Dermis blood vessel endothelial cell (primary cell): Measurements from ENCODE around the gene UBR1. TPM values are rescaled to one million over a fixed set of nuclear protein-coding genes. Genes with fewer than 3 reads are reported as not detected.
"Not testable (repeated sequence)": the region's sequence is repeated elsewhere in the genome, so short reads cannot be mapped to it uniquely, and the experiment has no call there.

Experiments
- DNase-seq: peaks from one replicate; pipeline ENCODE4 v3.0.0; 2010
- total RNA-seq: library from RNA; depleted of rRNA; stranded (reverse); fragments of >200 nt; gene quantifications from 2 replicates; pipeline ENCODE4 v1.2.3, GENCODE V29; 2014

UBR1 gene
- total RNA-seq, 1 donor from 2014 or later = 35.6 TPM

DNA sequence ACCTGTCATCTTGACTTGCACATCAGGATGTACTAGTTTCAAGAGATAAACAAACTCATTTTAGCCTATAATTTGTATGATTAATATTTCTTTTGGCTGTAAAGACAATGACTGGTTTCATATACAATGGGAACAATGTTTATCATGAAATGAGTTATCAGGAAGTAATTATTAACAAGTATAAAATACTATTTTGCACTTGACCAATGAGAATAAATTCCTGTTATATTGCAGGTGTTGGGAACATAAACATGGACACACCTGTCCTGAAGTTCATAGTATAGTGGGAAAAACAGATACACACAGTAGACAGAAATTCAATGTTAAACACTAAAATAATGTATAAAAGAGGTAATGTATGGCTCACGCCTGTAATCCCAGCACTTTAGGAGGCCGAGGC, 56.9 kb downstream of the UBR1 start:
- peak; percentile 4 for DNase-seq

DNA sequence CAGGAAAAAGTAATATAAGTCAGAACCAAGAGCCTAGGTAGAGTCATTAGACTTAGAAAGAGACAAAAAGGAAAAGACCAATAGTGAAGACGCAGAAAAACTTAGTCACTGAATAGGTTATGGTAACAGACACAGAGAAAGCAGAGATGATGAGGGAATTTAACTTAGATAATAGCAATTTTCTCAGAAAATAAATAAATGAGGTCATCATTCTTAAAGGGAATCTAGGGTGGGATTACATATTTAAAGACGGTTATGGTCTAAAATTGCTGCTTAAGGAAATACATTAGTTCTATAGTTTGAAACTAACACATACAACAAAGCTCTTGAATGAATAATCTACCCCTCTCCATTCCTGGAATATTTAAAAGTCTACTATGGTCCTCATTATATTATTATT, 59.4 kb downstream of the UBR1 start:
- DNase-seq = no peak

DNA sequence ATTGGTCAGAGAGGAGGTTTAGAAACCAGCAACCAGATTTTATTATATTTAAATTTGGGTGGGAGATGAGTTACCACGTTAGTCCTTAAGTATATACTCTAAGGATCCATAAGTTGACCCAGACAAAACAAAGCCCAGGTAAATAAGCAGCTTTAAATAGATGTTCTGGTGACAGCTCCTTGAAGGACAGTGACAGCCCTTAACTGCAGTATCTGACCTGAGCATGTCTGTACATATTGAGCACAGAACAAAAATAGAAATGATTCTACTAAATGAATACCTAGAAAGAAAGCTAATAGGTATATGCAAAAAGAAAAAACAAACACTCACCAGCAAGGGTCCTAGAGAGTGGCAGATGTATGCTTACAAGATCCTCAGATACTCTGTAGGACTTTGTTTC, 63.0 kb downstream of the UBR1 start:
- no peak for DNase-seq

DNA sequence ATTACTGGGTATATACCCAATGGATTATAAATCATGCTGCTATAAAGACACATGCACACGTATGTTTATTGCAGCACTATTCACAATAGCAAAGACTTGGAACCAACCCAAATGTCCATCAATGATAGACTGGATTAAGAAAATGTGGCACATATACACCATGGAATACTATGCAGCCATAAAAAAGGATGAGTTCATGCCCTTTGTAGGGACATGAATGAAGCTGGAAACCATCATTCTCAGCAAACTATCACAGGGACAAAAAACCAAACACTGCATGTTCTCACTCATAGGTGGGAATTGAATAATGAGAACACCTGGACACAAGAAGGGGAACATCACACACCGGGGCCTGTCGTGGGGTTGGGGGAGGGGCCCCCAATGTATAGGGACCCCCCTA, 64.8 kb downstream of the UBR1 start:
- DNase-seq = not testable (repeated sequence)

DNA sequence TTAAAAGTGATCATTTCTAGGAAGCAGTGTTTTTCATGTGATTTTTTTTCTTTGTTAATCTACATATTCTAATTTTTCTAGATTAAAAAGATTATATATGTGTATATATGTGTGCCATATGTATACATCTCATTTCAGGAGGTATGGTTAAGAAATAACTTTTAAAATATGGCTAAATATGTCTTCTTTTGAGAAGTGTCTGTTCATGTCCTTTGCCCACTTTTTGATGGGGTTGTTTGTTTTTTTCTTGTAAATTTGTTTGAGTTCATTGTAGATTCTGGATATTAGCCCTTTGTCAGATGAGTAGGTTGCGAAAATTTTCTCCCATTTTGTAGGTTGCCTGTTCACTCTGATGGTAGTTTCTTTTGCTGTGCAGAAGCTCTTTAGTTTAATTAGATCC, 70.6 kb downstream of the UBR1 start:
- DNase-seq = not testable (repeated sequence)

DNA sequence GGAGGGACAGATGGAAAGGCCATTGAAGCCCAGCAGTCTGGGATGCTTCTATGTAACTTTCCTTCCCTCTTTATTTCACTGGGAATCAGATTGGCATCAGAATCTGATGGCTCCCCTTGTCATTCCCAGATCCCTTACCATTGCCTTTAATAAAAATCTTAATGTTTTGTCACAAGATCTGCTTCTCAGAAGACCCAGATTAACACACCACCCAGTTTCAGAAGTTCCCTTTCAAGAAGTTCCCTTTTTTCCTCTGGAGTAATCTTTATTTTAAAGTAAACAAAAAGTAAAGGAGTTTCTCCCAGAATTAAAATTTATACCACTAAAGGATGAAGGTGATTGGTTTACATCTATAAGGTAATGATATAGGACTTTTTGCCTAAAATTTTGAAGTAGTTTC, 76.4 kb downstream of the UBR1 start:
- DNase-seq = no peak

DNA sequence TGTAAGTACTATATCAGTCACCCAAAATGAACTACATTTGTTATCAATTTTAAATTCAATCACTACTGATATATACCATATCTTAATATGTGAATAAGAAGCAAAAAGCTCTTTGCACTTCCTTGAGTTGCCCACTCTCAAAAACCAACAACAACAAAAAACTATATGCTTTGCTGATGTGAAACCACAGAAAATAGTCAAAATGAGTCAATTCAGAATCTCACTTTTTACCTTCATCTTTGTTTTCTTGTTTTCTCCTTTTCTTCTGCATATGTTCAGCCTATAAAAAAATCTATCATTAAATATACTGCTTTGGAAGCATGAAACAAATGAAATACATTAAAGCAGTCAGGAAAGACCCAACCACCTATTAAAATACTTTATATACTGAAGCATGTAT, 80.7 kb downstream of the UBR1 start:
- no peak for DNase-seq

DNA sequence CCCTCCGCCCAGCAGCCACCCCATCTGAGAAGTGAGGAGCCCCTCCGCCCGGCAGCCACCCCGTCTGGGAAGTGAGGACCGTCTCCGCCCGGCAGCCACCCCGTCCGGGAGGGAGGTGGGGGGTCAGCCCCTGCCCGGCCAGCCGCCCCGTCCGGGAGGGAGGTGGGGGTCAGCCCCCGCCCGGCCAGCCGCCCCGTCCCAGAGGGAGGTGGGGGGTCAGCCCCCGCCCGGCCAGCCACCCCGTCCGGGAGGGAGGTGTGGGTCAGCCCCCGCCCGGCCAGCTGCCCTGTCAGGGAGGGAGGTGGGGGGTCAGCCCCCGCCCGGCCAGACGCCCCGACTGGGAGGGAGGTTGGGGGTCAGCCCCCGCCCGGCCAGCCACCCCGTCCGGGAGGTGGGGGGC, 91.2 kb downstream of the UBR1 start:
- DNase-seq = not testable (repeated sequence)

DNA sequence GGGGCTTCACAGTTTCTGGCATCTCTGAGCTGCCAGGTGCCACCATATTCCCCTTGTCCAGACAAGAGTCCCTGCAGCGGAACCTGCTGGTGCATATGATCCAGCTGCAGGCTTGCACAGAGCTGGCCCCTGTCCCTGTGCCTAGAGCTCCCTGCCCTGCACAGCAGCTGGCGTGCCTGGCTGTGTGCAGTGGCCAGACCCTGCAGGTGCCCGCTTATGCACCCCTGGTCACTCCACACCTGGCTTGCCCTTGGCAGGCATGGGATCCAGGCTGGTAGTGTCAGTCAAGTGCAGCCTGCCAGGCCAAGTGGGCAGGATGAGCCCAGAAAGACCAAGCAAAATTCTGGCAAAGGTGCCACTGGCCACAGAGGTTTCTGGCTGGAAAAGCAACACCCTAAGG, 96.6 kb downstream of the UBR1 start:
- no peak for DNase-seq

DNA sequence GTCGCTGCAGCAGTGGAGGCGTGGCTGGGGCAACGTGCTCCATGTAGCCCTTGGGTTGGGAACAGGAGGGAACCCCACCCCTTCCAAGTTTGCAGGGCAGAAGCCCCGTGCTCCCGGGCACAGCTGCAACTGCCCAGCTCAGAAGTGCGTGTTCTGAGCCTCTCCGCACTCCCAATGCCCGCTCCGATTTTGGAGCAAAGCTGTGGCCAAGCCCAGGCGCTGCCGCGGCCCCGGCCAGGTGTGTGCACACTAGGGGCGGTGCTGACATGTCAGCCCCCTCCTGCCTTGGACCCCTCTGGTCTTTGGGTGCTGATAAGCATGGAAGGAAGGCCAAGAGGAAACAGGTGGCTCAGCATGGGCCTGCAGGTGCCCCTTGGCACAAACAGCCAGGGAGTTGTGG, 97.7 kb downstream of the UBR1 start:
- no peak for DNase-seq

DNA sequence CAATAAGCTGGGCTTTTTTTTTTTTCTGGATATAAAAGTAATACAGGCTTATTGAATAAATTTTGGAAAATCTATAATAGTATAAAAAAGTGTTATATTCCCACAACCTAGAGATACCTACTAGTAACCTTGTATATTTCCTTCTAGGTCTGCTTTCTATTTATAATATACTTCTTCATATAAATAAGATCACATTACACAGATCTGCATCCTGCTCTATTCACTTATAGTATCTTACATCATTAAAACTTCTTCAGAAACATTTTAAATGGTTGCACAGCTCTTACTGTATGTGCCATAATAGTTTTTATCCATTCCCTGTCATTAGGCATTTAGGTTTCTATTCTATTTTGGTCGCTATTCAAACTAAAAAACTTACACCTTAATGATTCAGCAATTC, 98.3 kb downstream of the UBR1 start:
- DNase-seq = no peak

DNA sequence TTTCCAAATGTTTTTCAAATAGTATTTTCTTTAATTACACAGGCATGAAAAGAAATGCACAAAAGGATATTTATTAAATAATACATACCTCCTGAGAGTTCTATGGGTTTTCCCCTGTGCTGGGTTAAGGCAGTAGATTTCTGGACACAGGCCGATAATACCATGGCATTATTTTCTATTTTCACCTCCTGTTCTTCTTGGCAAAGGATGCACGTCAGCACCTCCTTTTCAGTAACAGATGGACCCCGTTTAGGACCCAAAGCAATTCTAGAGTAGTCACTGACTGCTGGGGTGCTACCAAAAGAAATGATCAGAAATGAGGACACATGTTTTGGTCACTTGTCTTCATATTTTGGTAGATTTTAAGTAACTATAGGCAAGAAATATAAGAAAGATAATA, 98.8 kb downstream of the UBR1 start:
- no peak for DNase-seq

DNA sequence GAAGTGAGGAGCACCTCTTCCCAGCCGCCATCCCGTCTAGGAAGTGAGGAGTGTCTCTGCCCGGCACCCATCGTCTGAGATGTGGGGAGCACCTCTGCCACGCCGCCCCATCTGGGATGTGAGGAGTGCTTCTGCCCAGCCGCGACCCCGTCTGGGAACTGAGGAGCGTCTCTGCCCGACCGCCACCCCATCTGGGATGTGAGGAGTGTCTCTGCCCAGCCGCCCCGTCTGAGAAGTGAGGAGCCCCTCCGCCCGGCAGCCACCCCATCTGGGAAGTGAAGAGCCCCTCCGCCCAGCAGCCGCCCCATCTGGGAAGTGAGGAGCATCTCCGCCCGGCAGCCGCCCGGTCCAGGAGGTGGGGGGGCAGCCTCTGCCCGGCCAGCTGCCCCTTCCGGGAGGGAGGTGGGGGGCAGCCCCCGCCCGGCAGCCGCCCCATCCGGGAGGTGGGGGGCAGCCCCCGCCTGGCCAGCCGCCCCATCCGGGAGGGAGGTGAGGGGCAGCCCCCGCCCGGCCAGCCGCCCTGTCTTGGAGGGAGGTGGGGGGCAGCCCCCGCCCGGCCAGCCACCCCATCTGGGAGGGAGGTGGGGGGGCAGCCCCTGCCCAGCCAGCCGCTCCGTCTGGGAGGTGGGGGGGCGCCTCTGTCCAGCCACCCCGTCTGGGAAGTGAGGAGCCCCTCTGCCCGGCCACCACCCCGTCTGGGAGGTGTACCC, 100.8 kb downstream of the UBR1 start:
- DNase-seq = not testable (repeated sequence)

DNA sequence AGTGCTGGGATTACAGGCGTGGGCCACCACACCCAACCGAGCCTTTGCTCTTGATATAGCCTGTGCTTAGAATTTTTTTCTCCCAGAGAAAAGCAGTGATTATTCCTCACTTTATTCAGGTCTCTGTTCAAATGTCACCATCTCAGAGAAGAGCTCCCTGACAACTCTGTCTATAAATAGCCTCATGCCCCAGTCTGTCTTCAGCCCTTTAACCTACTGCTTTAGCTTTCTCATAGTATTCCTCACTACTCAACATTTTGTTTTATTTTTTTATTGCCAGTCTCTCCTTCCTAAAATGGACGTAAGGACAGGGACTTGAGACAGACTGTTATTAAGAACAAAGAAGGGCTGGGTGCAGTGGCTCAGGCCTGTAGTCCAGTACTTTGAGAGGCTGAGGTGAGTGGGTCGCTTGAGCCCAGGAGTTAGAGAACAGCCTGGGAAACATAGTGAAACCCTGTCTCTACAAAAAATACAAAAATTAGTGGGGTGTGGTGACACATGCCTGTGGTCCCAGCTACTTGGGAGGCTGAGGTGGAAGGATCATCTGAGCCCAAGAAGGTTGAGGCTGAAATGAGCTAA, 106.5 kb downstream of the UBR1 start:
- no peak for DNase-seq

DNA sequence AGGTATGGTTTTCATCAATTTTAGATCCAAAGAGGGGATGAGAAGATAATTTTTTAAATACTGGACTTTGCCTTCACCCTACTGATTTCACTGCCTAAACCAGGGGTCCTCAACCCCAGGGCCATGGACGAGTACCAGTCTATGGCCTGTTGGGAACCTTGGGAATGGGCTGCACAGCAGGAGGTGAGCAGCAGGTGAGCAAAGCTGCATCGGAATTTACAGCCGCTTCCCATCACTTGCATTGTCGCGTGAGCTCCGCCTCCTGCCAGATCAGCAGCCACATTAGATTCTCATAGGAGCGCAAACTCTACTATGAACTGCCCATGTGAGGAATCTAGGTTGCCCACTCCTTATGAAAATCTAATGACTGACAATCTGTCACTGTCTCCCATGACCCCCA, 109.0 kb downstream of the UBR1 start:
- no peak for DNase-seq

DNA sequence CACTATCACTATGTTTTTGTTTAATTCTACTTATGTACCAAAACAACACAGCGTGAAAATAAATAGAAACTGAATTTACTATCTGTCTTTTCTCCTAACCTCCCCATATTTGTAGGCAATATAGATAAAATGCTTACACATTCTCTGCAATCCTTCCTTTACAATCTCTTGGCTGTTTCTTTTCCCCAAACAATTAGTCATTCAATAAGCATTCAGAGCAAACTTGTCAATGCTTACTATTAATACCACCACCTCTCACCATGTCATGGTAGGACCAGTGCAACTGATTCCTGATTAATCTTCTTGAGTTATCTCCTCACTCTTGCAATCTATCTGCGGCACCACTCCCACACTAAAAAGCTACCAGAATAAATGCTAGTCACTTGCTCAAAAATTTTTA, 111.3 kb downstream of the UBR1 start:
- DNase-seq = no peak

DNA sequence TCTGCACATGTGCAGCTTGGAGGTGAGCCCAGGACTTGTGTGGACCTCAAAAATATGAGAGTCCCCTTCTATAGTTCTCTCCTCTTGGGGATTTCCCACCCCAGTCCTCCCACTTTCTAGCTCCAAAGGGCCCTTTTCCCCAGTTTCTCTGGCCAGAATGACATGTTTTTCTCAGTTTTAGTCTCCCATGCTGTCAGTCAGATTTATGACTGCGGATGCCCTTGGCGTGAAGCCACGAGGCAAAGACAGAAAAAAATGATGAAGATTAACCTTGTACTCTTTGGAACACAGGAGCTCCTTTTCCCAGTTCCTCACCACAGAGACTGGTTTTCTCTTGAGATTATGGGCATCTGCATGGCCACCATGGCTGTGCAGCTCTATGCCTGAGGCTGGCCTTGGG, 113.2 kb downstream of the UBR1 start:
- DNase-seq = no peak

DNA sequence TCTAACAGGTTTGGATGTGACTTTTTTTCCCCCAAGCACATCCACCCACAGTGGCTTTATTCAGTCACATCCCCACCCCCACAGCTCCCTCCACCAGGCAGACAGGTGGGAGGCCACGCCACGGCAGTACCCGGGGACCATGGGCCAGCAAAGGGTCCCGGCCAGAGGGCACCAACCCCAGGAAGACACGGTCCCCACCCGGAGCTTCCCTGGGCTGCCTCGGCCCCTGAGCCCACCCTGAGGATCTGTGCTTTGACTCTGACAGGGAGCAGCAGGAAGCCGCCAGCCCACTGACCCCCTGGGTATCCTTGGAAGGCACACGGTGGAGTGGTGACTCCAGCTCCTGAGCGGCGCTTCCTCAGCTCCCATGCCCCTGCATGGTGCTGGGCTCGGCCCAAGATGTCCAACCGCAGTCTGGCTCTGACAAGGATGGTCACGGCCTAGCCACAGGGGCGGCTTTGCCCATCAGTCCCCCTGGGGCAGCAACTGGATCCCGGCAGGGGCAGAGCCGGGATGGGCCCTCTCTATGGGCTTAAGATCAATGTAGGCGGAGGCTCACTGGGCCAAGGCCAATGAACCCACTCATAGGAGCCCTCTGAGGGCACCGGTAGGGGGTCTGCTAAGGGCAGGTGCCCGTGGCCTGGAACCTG, 119.0 kb downstream of the UBR1 start:
- DNase-seq = no peak

DNA sequence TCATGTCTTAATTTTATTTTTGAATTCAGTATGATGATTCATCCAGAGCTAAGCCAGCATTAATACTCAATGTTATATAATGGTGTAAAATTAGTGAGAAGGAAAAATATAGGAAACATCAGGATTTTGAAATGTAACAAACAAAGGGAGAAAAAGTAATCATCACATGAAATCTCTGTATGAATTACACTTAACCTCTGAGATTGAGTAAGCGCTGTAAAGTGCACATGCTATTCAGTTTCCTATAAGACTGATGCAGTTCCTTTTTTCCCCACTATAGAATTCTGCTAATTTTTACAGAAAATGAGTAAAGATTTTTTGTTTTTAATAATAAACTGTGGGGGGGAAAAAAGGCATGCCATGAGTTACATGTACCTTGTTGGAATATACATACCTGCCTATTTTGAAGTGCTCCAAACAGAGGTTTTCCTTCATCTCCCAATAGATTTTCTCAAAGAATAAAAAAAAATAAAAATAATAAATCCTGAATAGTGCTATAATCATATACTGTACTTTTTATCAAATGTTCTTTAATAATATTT, 121.3 kb downstream of the UBR1 start:
- no peak for DNase-seq

DNA sequence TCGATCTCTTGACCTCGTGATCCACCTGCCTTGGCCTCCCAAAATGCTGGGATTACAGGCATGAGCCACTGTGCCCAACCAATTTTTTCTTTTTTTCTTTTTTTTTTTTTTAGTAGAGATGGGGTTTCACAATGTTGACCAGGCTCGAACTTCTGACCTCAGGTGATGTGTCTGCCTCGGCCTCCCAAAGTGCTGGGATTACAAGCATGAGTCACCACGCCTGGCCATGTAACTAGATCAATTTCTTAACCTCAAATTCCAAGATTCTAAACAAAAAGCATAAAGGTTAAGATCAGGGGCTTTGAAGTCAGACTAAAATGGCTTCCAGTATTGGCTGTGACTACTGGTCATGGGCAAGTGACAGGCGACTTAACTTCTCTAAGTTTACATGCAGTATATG, 126.7 kb downstream of the UBR1 start:
- DNase-seq = not testable (repeated sequence)

DNA sequence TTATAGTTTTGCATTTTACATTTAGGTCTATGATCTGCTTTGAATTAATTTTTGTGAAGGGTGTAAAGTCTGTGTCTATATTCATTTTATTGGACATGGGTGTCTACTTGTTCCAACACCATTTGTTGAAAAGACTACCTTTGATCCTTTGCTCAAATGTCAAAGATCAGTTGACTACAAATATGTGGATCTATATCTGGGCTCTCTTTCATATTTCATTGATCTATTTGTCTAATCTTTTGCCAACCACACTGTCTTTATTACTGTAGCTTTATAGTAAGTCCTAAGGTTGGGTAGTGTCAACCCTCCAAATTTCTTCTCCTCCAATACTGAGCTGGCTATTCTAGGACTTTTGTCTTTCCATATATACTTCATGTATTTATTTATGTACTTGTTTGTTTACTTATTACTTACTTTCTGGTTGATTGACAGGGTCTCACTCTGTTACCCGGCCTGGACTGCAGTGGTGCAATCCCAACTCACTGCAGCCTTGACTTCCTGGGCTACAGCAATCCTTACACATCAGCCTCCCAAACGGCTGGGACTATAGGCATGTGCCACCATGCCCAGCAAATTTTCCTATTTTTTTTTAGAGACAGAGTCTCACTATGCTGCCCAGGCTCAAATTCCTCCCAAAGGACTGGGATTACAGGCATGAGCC, 131.5 kb downstream of the UBR1 start:
- no peak for DNase-seq

DNA sequence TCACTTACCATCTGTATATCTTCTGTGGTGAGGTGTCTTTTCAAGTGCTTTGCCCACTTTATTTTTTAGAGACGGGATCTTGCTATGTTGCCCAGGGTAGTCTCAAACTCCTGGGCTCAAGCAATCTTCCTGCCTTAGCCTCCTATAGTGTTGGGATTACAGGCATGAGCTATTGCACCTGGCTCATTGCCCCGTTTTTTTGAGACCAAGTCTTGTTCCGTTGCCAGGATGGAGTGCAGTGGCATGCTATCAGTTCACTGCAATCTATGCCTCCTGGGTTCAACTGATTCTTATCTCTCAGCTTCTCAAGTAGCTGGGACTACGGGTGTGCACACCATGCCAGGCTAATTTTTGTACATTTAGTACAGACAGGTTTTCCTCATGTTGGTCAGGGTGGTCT, 132.7 kb downstream of the UBR1 start:
- DNase-seq = no peak

DNA sequence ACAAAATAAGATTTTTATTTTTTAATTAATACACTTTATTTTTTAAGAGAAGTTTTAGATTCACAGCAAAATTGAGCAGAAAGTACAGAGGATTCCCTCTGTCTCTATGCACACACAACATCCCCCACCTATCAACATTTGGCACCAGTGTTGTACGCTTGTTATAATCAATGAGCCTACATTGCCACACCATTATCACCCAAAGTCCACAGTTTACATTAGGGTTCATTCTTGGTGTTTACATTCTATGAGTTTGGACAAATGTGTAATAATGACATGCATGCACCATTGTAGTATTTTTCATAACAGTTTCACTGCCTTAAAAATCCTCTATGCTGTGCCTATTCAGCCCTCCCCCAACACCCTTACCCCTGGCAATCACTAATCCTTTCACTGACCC, 134.0 kb downstream of the UBR1 start:
- DNase-seq = no peak

DNA sequence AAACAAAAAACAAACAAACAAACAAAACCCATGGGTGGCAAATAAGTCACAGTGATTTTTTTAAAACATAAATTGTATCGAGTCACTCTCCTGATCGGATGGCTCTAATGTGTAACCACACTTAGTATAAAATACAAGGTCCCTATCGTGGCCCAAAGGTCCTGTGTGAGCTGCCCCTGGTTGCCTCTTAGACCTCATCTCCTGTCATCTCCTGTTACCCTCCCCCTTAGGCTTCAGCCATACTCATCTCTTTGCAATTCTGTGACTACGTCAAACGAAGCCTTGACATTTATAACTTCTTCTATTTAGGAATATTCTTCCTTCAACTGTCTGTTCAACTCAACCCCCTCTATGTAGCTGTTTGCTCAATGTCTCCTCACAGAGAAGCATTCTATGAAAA, 141.4 kb downstream of the UBR1 start:
- DNase-seq = no peak
